ENCODE measurements around the gene KDM2A.

GRCh38 chr11:67266449-67267187 is 147.6 kb downstream of the KDM2A start, which contains the start of gene GRK2:
- TF ChIP-seq POLR2A (IDR thresholded peaks at IDR 0.05; ENCODE audit: low read depth, low read length) (no peak), TAF1 (IDR thresholded peaks at IDR 0.05; ENCODE audit: borderline replicate concordance, low read depth, low read length) (no peak), POLR2AphosphoS5 (IDR thresholded peaks at IDR 0.05; ENCODE audit: low read depth, low read length) (no peak)
